A549 (cell line): ENCODE results near the gene PKD2. TPM values are rescaled to one million over a fixed set of nuclear protein-coding genes. Genes with fewer than 3 reads are reported as not detected.
A peak's percentile ranks its signal among the peaks of the same experiment; 100 is the strongest.

ENCODE experiments used
- ATAC-seq, 2 experiments: fragments of 200-7000 bp in 1 of 2; fragments of >200 bp in 1 of 2; cut with Nextera tagmentation in 1 of 2; cut with Tn5 transposase in 1 of 2; 3 replicates each; pipeline versions ENCODE4 v1.8.0 to v1.9.1; 2018 to 2020; ENCODE audit warnings: mild to moderate bottlenecking in 1 of 2, moderate library complexity in 1 of 2
- CTCF ChIA-PET: fragments of 300-600 bp; sonication (Branson Sonifier 250); formaldehyde crosslinking; extraction: SDS; loops from one replicate; lab custom pipeline; 2021; ENCODE audit warnings: antibody characterized with exemption, inconsistent platforms; lab: Yijun Ruan, JAX
- POLR2A ChIA-PET: fragments of 350-600 bp; formaldehyde crosslinking; extraction: SDS; loops from one replicate; lab custom pipeline; 2021; ENCODE audit warnings: antibody characterized with exemption, inconsistent platforms; lab: Yijun Ruan, JAX
- DNase-seq, 2 experiments: peaks; one replicate each; pipeline versions ENCODE4 v3.0.0 to v3.0.0-alpha.2; 2011 to 2016; ENCODE audit warnings: low read depth in 1 of 2, low spot score in 1 of 2
- FAIRE-seq: peaks from 2 replicates; lab custom pipeline; 2011; peaks lifted over from hg19 to GRCh38; lab: Jason Lieb, UNC
- H3K27ac ChIP-seq, 2 experiments: fragments of >200 bp; sonication (Bioruptor Twin); formaldehyde crosslinking; 3 replicates each; pipeline ENCODE4 v1.5.1; 2016 to 2017
- H3K4me1 ChIP-seq: fragments of >200 bp; sonication (Bioruptor Twin); formaldehyde crosslinking; 3 replicates; pipeline ENCODE4 v1.6.1; 2016
- H3K4me2 ChIP-seq: fragments of >200 bp; sonication (Bioruptor Twin); formaldehyde crosslinking; 3 replicates; pipeline ENCODE4 v1.6.1; 2016
- H3K4me3 ChIP-seq: fragments of >200 bp; sonication (Bioruptor Twin); formaldehyde crosslinking; 3 replicates; pipeline ENCODE4 v1.5.1; 2016
- H3K9me3 ChIP-seq: fragments of >200 bp; sonication (Bioruptor Twin); formaldehyde crosslinking; 3 replicates; pipeline ENCODE4 v1.6.1; 2016
- ATOH8 ChIP-seq: fragments of 250-450 bp; sonication (Bioruptor Pico); IDR thresholded peaks from 2 replicates; pipeline ENCODE4 v1.5.0; 2020; ENCODE audit warnings: low read depth, mild to moderate bottlenecking, moderate library complexity
- CBX8 ChIP-seq: fragments of 200-600 bp; sonication (generic); IDR thresholded peaks from 2 replicates; pipeline ENCODE4 v1.6.1; 2016
- CEBPB ChIP-seq, 2 experiments: fragments of >200 bp in 1 of 2; sonication (Bioruptor Twin) in 1 of 2; formaldehyde crosslinking in 1 of 2; IDR thresholded peaks; 2 replicates each; pipeline ENCODE4 v1.6.1; 2012 to 2016
- CHD2 ChIP-seq: fragments of 150-350 bp; IDR thresholded peaks from 2 replicates; pipeline ENCODE4 v1.6.1; 2014; ENCODE audit warnings: low read length; ENCODE audit not compliant: partially characterized antibody
- EHF ChIP-seq: fragments of 250-450 bp; sonication (Bioruptor Pico); IDR thresholded peaks from 2 replicates; pipeline ENCODE4 v1.5.0; 2020; ENCODE audit warnings: mild to moderate bottlenecking
- EHMT2 ChIP-seq: fragments of 200-600 bp; sonication (generic); IDR thresholded peaks from 2 replicates; pipeline ENCODE4 v1.6.1; 2016; ENCODE audit warnings: antibody characterized with exemption, low read depth, mild to moderate bottlenecking, moderate library complexity
- EP300 ChIP-seq, 2 experiments: fragments of >200 bp; sonication (Bioruptor Twin); formaldehyde crosslinking; IDR thresholded peaks; 2 replicates in 1 of 2; 3 replicates in 1 of 2; pipeline ENCODE4 v1.6.1; 2016 to 2017
- FOSB ChIP-seq: fragments of 250-450 bp; sonication (Bioruptor Pico); IDR thresholded peaks from 2 replicates; pipeline ENCODE4 v1.5.0; 2020; ENCODE audit warnings: mild to moderate bottlenecking, moderate library complexity
- FOSL2 ChIP-seq, 2 experiments: fragments of 450-650 bp in 1 of 2; fragments of >200 bp in 1 of 2; sonication (Bioruptor Twin) in 1 of 2; formaldehyde crosslinking; IDR thresholded peaks; 2 replicates each; pipeline versions ENCODE4 v1.5.0 to v1.6.1; 2016 to 2020; ENCODE audit warnings: mild to moderate bottlenecking in 1 of 2, moderate library complexity in 1 of 2
- GATA3 ChIP-seq: IDR thresholded peaks from 2 replicates; pipeline ENCODE4 v1.6.1; 2012; ENCODE audit warnings: borderline replicate concordance
- HDAC2 ChIP-seq: fragments of 200-600 bp; sonication (generic); IDR thresholded peaks from 2 replicates; pipeline ENCODE4 v1.6.1; 2016
- HES2 ChIP-seq: fragments of >200 bp; sonication (Bioruptor Twin); formaldehyde crosslinking; IDR thresholded peaks from 2 replicates; pipeline ENCODE4 v1.6.1; 2016
- HEYL ChIP-seq: fragments of 250-450 bp; sonication (Bioruptor Pico); IDR thresholded peaks from 2 replicates; pipeline ENCODE4 v1.8.0; 2021; ENCODE audit warnings: mild to moderate bottlenecking, moderate library complexity
- HMGXB4 ChIP-seq: fragments of 250-450 bp; sonication (Bioruptor Pico); IDR thresholded peaks from 2 replicates; pipeline ENCODE4 v1.5.0; 2021; ENCODE audit warnings: mild to moderate bottlenecking, moderate library complexity, borderline replicate concordance
- HOXB5 ChIP-seq: fragments of 250-450 bp; sonication (Bioruptor Pico); IDR thresholded peaks from 2 replicates; pipeline ENCODE4 v1.5.0; 2020; ENCODE audit warnings: mild to moderate bottlenecking, moderate library complexity
- KDM1A ChIP-seq: fragments of 200-600 bp; sonication (generic); IDR thresholded peaks from 2 replicates; pipeline ENCODE4 v1.6.1; 2016; ENCODE audit warnings: low read depth, mild to moderate bottlenecking
- KDM5A ChIP-seq: fragments of 200-600 bp; sonication (generic); IDR thresholded peaks from 2 replicates; pipeline ENCODE4 v1.6.1; 2016; ENCODE audit warnings: antibody characterized with exemption, mild to moderate bottlenecking
- MAFK ChIP-seq: fragments of 450-650 bp; IDR thresholded peaks from 2 replicates; pipeline ENCODE4 v1.6.1; 2014; ENCODE audit not compliant: partially characterized antibody
- MAZ ChIP-seq: fragments of 150-350 bp; IDR thresholded peaks from 2 replicates; pipeline ENCODE4 v1.6.1; 2014; ENCODE audit warnings: antibody characterized with exemption, low read depth, low read length, borderline replicate concordance
- PBX3 ChIP-seq: IDR thresholded peaks from 2 replicates; pipeline ENCODE4 v1.6.1; 2012
- POLR2A ChIP-seq: IDR thresholded peaks from 2 replicates; pipeline ENCODE4 v1.6.1; 2012; ENCODE audit warnings: mild to moderate bottlenecking, low read length
- RARB ChIP-seq: fragments of 250-450 bp; sonication (Bioruptor Pico); IDR thresholded peaks from 2 replicates; pipeline ENCODE4 v1.8.0; 2021; ENCODE audit warnings: mild to moderate bottlenecking, moderate library complexity
- RCOR1 ChIP-seq: fragments of 150-350 bp; IDR thresholded peaks from 2 replicates; pipeline ENCODE4 v1.6.1; 2014; ENCODE audit warnings: antibody characterized with exemption, low read length, low read depth
- RFX5 ChIP-seq: fragments of 450-650 bp; IDR thresholded peaks from 2 replicates; pipeline ENCODE4 v1.7.1; 2014; ENCODE audit warnings: antibody characterized with exemption, mild to moderate bottlenecking, moderate library complexity
- SMC3 ChIP-seq: fragments of >200 bp; sonication (Bioruptor Twin); formaldehyde crosslinking; IDR thresholded peaks from 3 replicates; pipeline ENCODE4 v1.6.1; 2018; ENCODE audit warnings: inconsistent platforms
- SREBF2 ChIP-seq: fragments of 450-650 bp; IDR thresholded peaks from 2 replicates; pipeline ENCODE4 v1.6.1; 2014; ENCODE audit warnings: mild to moderate bottlenecking, moderate library complexity
- TFCP2L1 ChIP-seq: fragments of 250-450 bp; sonication (Bioruptor Pico); IDR thresholded peaks from 2 replicates; pipeline ENCODE4 v1.5.0; 2021; ENCODE audit warnings: mild to moderate bottlenecking
- TP53 ChIP-seq: fragments of 250-450 bp; sonication (Bioruptor Pico); IDR thresholded peaks from 2 replicates; pipeline ENCODE4 v1.5.0; 2021; ENCODE audit warnings: mild to moderate bottlenecking, moderate library complexity
- ZC3H11A ChIP-seq: fragments of 450-650 bp; IDR thresholded peaks from 2 replicates; pipeline ENCODE4 v1.6.1; 2014; ENCODE audit warnings: antibody characterized with exemption, mild to moderate bottlenecking
- ZNF302 ChIP-seq: fragments of 250-450 bp; sonication (Bioruptor Pico); IDR thresholded peaks from 2 replicates; pipeline ENCODE4 v1.9.0; 2021; ENCODE audit warnings: inconsistent platforms, mild to moderate bottlenecking, moderate library complexity
- ZSCAN20 ChIP-seq: fragments of 250-450 bp; sonication (Bioruptor Pico); IDR thresholded peaks from 2 replicates; pipeline ENCODE4 v1.8.0; 2022; ENCODE audit warnings: mild to moderate bottlenecking, moderate library complexity
- WGBS: methylation state at CpG from one replicate; pipeline ENCODE4 v1.1.6; 2017; ENCODE audit errors: missing lambda C conversion rate; 5-methylcytosine and 5-hydroxymethylcytosine counted together
- polyA plus RNA-seq, 4 experiments: library from polyadenylated mRNA; depleted of rRNA in 3 of 4; stranded (reverse); fragments of >200 nt; fragmentation: RNase III in 1 of 4; extraction: RNeasy Plus Mini Kit Qiagen cat#74134 plus additional on column Dnase treatment in 1 of 4; gene quantifications; 2 replicates in 3 of 4; 3 replicates in 1 of 4; pipeline ENCODE4 v1.2.3, GENCODE V29; 2011 to 2017

PKD2 gene
- polyA plus RNA-seq, 2 of the 4 experiments (the other 2 are of a cell fraction), result 39.4 to 57.6 TPM

DNA sequence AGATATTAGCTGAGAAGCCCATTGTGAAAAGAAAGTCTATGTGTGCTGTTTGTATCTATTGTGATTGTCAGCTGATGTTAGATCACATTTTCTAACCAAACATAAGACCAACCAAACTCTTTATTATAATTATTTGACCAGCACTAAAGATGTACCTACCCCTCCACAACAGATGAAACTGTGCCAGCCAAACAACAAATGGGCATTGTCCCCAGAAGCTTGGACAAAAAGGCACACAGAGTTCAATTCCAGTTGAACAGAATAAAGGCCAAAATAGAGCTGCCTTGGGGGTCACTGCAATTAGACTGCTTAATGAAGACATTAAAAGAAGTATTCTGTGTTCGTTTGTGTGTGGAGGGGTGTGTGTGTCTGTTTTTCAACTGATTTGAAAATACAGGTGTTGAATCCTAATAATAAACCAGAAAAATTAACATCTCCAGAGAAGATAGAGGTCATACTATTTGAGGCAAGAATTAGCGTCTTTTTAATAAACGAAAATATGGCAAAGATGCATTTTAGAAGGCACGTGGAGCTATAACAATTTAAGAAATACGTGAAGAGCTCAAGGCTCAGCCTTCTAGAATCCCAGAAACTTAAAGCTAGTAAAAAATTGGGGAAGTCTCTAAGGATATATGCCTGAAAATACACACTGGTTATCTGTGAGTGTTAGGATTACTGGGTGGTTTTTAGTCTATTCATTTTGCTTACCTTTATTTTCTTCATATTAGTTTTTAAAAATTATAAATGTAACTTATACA is 29.7 kb upstream of the PKD2 start:
- H3K4me3 ChIP-seq, result peak overlapping the region; percentile 45

GRCh38 chr4:87978681-87979080 is 28.8 kb upstream of the PKD2 start:
- DNase-seq (peak in 1 of 2 experiments; percentile 40), ATAC-seq (peak; percentile 65 to 87), FAIRE-seq (no peak)
- Histone ChIP-seq H3K9me3 (no peaks in the 10 kb centered on the region), H3K4me2 (peak overlapping the region; percentile 81), H3K4me3 (peak overlapping the region; percentile 24; the same call in 2 of the 3 replicates), H3K27ac (peak overlapping the region; percentile 82 to 88), H3K4me1 (peaks cover 30% of the 10 kb centered on the region)
- ChIA-PET CTCF (interaction anchor here (0.6 to 9.2 kb wide), 2 partner anchors 127 to 496 kb away, joined by 3 to 142 read pairs; no protein-coding TSS in a partner anchor), POLR2A (interaction anchor here (0.7 kb wide), 1 partner anchor 36 kb away, joined by 11 read pairs; no protein-coding TSS in a partner anchor)
- 62% methylated on average over 1 of the region's 1 CpG for WGBS
- no peak for TF ChIP-seq PBX3
- TF ChIP-seq MAFK, result peak; percentile 47
- TF ChIP-seq FOSL2 (IDR thresholded peaks at IDR 0.05), result no peak
- peak; percentile 25; the same call in 1 of the 2 replicates for TF ChIP-seq FOSL2 (CRISPR knock-in tag; IDR thresholded peaks at IDR 0.05)
- TF ChIP-seq RARB (CRISPR knock-in tag), result no peak
- no peak for TF ChIP-seq RCOR1

More for the DNA sequence above, 29.7 kb upstream of the PKD2 start:
- Histone ChIP-seq H3K27ac (peak overlapping the region; percentile 82 to 88), H3K4me2 (peak overlapping the region; percentile 81), H3K4me1 (peaks cover 34% of the 10 kb centered on the region)
- POLR2A ChIA-PET, result interaction anchor here (0.6 kb wide), 1 partner anchor 125 kb away, joined by 7 read pairs; no protein-coding TSS in a partner anchor
- TF ChIP-seq EHF (CRISPR knock-in tag), result no peak
- TF ChIP-seq RFX5, result no peak
- no peak for TF ChIP-seq MAFK
- no peak for TF ChIP-seq HEYL (CRISPR knock-in tag)
- TF ChIP-seq HES2, result no peak
- no peak for TF ChIP-seq TFCP2L1 (CRISPR knock-in tag)
- no peak for TF ChIP-seq TP53
- no peak for TF ChIP-seq GATA3
- TF ChIP-seq EP300 (IDR thresholded peaks at IDR 0.05), result no peak
- TF ChIP-seq RCOR1, result no peak
- no peak for TF ChIP-seq ZSCAN20 (CRISPR knock-in tag)
- TF ChIP-seq FOSB (CRISPR knock-in tag), result no peak
- TF ChIP-seq ATOH8 (CRISPR knock-in tag), result no peak
- no peak for TF ChIP-seq EHMT2
- no peak for TF ChIP-seq CBX8
- no peak for TF ChIP-seq HDAC2
- no peak for TF ChIP-seq SREBF2
- no peak for TF ChIP-seq ZNF302 (CRISPR knock-in tag)
- TF ChIP-seq CHD2, result no peak
- TF ChIP-seq, all 56 proteins: peak for 0
- H3K9me3 ChIP-seq, result no peaks in the 10 kb centered on the region
- no peak for FAIRE-seq
- ATAC-seq, result no peak
- WGBS, result 44% methylated on average over 5 of the region's 5 CpGs
- DNase-seq, result no peak
- CTCF ChIA-PET, result interaction anchor here (9.2 kb wide), 1 partner anchor 126 kb away, joined by 142 read pairs; no protein-coding TSS in a partner anchor

DNA sequence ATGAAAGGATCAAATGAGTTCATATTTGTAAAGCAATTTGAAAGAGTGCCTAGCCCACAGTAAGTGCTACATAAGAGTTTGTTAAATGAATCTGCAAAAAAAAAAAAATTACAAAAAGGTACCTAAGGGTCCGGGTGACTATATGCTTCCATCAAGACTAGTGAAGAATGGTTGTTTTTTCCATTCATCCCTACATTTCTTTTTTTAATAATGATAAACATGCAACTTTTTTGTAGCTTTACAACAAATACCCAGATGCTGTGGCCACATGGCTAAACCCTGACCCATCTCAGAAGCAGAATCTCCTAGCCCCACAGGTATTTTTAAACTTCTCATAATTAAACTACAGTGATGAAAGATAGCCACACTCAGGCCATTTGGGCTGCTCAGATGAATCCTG is 27.6 kb upstream of the PKD2 start:
- Histone ChIP-seq H3K4me2 (peak overlapping the region; percentile 81; the same call in 2 of the 3 replicates), H3K9me3 (no peaks in the 10 kb centered on the region), H3K4me1 (peaks cover 19% of the 10 kb centered on the region), H3K4me3 (no peak overlapping the region), H3K27ac (peak overlapping the region; percentile 82 to 88)
- no peak for FAIRE-seq
- ATAC-seq, result no peak
- CTCF ChIA-PET, result interaction anchor here (9.2 kb wide), 1 partner anchor 128 kb away, joined by 142 read pairs; no protein-coding TSS in a partner anchor
- POLR2A ChIA-PET, result no interaction called here
- 83% methylated on average over 1 of the region's 1 CpG for WGBS
- no peak for DNase-seq
- no peak for TF ChIP-seq MAZ
- no peak for TF ChIP-seq SMC3
- no peak for TF ChIP-seq ZC3H11A
- no peak for TF ChIP-seq KDM1A
- TF ChIP-seq KDM5A, result no peak
- no peak for TF ChIP-seq HMGXB4 (CRISPR knock-in tag)
- no peak for TF ChIP-seq SREBF2
- TF ChIP-seq TFCP2L1 (CRISPR knock-in tag), result no peak
- no peak for TF ChIP-seq POLR2A
- TF ChIP-seq CEBPB (IDR thresholded peaks at IDR 0.05), result no peak
- TF ChIP-seq HOXB5 (CRISPR knock-in tag), result no peak
